Thyroid gland (tissue), 4 donors: ENCODE data around the gene ETV3L.

Experiments used
- POLR2A ChIP-seq, 2 donors: fragments of 450-650 bp; IDR thresholded peaks; one replicate each; pipeline ENCODE4 v1.6.1; 2017; ENCODE audit warnings: antibody characterized with exemption in 2 of 2, mild to moderate bottlenecking in 2 of 2, moderate library complexity in 1 of 2
- TF ChIP-seq, protein P1 (sequence below), 6 experiments: fragments of 200-600 bp in 3 of 6; fragments of 450-650 bp in 3 of 6; sonication (generic) in 3 of 6; IDR thresholded peaks; one replicate each; pipeline ENCODE4 v1.5.1; 2016 to 2019; ENCODE audit warnings: antibody characterized with exemption in 6 of 6, mild to moderate bottlenecking in 2 of 6, inconsistent platforms in 1 of 6, moderate library complexity in 1 of 6

DNA sequence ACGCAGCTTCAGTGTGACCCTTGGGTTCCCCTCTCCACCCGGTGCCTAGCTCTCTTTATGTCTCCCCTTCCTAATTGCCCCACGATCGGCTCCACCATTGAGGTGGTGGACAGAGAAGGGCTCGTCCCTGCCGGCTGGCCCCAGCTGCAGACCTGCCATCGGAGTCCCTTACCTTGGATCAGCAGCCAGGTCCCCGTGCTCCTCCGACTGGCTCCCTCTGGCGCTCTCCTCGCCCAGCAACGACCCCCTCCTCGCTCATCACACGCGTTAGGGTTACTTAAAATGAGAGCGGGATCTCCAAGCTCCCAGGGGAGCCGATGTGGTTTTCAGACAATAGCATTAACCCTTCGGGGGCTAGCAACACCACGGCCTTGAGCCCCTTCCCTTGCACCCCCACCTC lies 8.1 kb upstream of the ETV3L start:
- TF ChIP-seq, protein P1, sequence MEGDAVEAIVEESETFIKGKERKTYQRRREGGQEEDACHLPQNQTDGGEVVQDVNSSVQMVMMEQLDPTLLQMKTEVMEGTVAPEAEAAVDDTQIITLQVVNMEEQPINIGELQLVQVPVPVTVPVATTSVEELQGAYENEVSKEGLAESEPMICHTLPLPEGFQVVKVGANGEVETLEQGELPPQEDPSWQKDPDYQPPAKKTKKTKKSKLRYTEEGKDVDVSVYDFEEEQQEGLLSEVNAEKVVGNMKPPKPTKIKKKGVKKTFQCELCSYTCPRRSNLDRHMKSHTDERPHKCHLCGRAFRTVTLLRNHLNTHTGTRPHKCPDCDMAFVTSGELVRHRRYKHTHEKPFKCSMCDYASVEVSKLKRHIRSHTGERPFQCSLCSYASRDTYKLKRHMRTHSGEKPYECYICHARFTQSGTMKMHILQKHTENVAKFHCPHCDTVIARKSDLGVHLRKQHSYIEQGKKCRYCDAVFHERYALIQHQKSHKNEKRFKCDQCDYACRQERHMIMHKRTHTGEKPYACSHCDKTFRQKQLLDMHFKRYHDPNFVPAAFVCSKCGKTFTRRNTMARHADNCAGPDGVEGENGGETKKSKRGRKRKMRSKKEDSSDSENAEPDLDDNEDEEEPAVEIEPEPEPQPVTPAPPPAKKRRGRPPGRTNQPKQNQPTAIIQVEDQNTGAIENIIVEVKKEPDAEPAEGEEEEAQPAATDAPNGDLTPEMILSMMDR (IDR thresholded peaks at IDR 0.05) = no peak
- TF ChIP-seq POLR2A (IDR thresholded peaks at IDR 0.05) = no peak
